A549 (cell line): ENCODE data around the gene PEX3. TPM values are rescaled to one million over a fixed set of nuclear protein-coding genes. Genes with fewer than 3 reads are reported as not detected.

ENCODE experiments used
- ATAC-seq, 2 experiments: fragments of 200-7000 bp in 1 of 2; fragments of >200 bp in 1 of 2; cut with Nextera tagmentation in 1 of 2; cut with Tn5 transposase in 1 of 2; 3 replicates each; pipeline versions ENCODE4 v1.8.0 to v1.9.1; 2018 to 2020; ENCODE audit warnings: mild to moderate bottlenecking in 1 of 2, moderate library complexity in 1 of 2
- CTCF ChIA-PET: fragments of 300-600 bp; sonication (Branson Sonifier 250); formaldehyde crosslinking; extraction: SDS; loops from one replicate; lab custom pipeline; 2021; ENCODE audit warnings: antibody characterized with exemption, inconsistent platforms; lab: Yijun Ruan, JAX
- POLR2A ChIA-PET: fragments of 350-600 bp; formaldehyde crosslinking; extraction: SDS; loops from one replicate; lab custom pipeline; 2021; ENCODE audit warnings: antibody characterized with exemption, inconsistent platforms; lab: Yijun Ruan, JAX
- DNase-seq, 2 experiments: peaks; one replicate each; pipeline versions ENCODE4 v3.0.0 to v3.0.0-alpha.2; 2011 to 2016; ENCODE audit warnings: low read depth in 1 of 2, low spot score in 1 of 2
- FAIRE-seq: peaks from 2 replicates; lab custom pipeline; 2011; peaks lifted over from hg19 to GRCh38; lab: Jason Lieb, UNC
- H3K27ac ChIP-seq, 2 experiments: fragments of >200 bp; sonication (Bioruptor Twin); formaldehyde crosslinking; 3 replicates each; pipeline ENCODE4 v1.5.1; 2016 to 2017
- H3K4me1 ChIP-seq: fragments of >200 bp; sonication (Bioruptor Twin); formaldehyde crosslinking; 3 replicates; pipeline ENCODE4 v1.6.1; 2016
- H3K4me2 ChIP-seq: fragments of >200 bp; sonication (Bioruptor Twin); formaldehyde crosslinking; 3 replicates; pipeline ENCODE4 v1.6.1; 2016
- H3K4me3 ChIP-seq: fragments of >200 bp; sonication (Bioruptor Twin); formaldehyde crosslinking; 3 replicates; pipeline ENCODE4 v1.5.1; 2016
- H3K9me3 ChIP-seq: fragments of >200 bp; sonication (Bioruptor Twin); formaldehyde crosslinking; 3 replicates; pipeline ENCODE4 v1.6.1; 2016
- BHLHE40 ChIP-seq: IDR thresholded peaks from 2 replicates; pipeline ENCODE4 v1.6.1; 2012; ENCODE audit warnings: low read depth, low read length, inconsistent platforms
- CEBPB ChIP-seq, 2 experiments: fragments of >200 bp in 1 of 2; sonication (Bioruptor Twin) in 1 of 2; formaldehyde crosslinking in 1 of 2; IDR thresholded peaks; 2 replicates each; pipeline ENCODE4 v1.6.1; 2012 to 2016
- CHD4 ChIP-seq: fragments of 200-600 bp; sonication (generic); IDR thresholded peaks from 2 replicates; pipeline ENCODE4 v1.6.1; 2016; ENCODE audit warnings: antibody characterized with exemption, mild to moderate bottlenecking, borderline replicate concordance
- E2F6 ChIP-seq: IDR thresholded peaks from 2 replicates; pipeline ENCODE4 v1.6.1; 2012; ENCODE audit warnings: low read depth, borderline replicate concordance
- EHF ChIP-seq: fragments of 250-450 bp; sonication (Bioruptor Pico); IDR thresholded peaks from 2 replicates; pipeline ENCODE4 v1.5.0; 2020; ENCODE audit warnings: mild to moderate bottlenecking
- EP300 ChIP-seq, 2 experiments: fragments of >200 bp; sonication (Bioruptor Twin); formaldehyde crosslinking; IDR thresholded peaks; 2 replicates in 1 of 2; 3 replicates in 1 of 2; pipeline ENCODE4 v1.6.1; 2016 to 2017
- ESRRA ChIP-seq: fragments of 150-350 bp; IDR thresholded peaks from 2 replicates; pipeline ENCODE4 v1.6.1; 2014; ENCODE audit warnings: mild to moderate bottlenecking, low read length, borderline replicate concordance
- FOSB ChIP-seq: fragments of 250-450 bp; sonication (Bioruptor Pico); IDR thresholded peaks from 2 replicates; pipeline ENCODE4 v1.5.0; 2020; ENCODE audit warnings: mild to moderate bottlenecking, moderate library complexity
- FOSL2 ChIP-seq, 2 experiments: fragments of 450-650 bp in 1 of 2; fragments of >200 bp in 1 of 2; sonication (Bioruptor Twin) in 1 of 2; formaldehyde crosslinking; IDR thresholded peaks; 2 replicates each; pipeline versions ENCODE4 v1.5.0 to v1.6.1; 2016 to 2020; ENCODE audit warnings: mild to moderate bottlenecking in 1 of 2, moderate library complexity in 1 of 2
- HDAC2 ChIP-seq: fragments of 200-600 bp; sonication (generic); IDR thresholded peaks from 2 replicates; pipeline ENCODE4 v1.6.1; 2016
- HOXB13 ChIP-seq: fragments of 250-450 bp; sonication (Bioruptor Pico); IDR thresholded peaks from 2 replicates; pipeline ENCODE4 v1.5.0; 2020; ENCODE audit warnings: low read depth, mild to moderate bottlenecking, moderate library complexity
- KDM1A ChIP-seq: fragments of 200-600 bp; sonication (generic); IDR thresholded peaks from 2 replicates; pipeline ENCODE4 v1.6.1; 2016; ENCODE audit warnings: low read depth, mild to moderate bottlenecking
- MYC ChIP-seq: IDR thresholded peaks from 2 replicates; pipeline ENCODE4 v1.6.1; 2012; ENCODE audit warnings: mild to moderate bottlenecking, inconsistent platforms, low read length, improper control_type of control experiment, borderline replicate concordance
- NFE2L2 ChIP-seq: fragments of 150-350 bp; conservative IDR thresholded peaks from 2 replicates; pipeline ENCODE4 v1.6.1; 2014; ENCODE audit warnings: low read length
- PBX3 ChIP-seq: IDR thresholded peaks from 2 replicates; pipeline ENCODE4 v1.6.1; 2012
- RARB ChIP-seq: fragments of 250-450 bp; sonication (Bioruptor Pico); IDR thresholded peaks from 2 replicates; pipeline ENCODE4 v1.8.0; 2021; ENCODE audit warnings: mild to moderate bottlenecking, moderate library complexity
- SMC3 ChIP-seq: fragments of >200 bp; sonication (Bioruptor Twin); formaldehyde crosslinking; IDR thresholded peaks from 3 replicates; pipeline ENCODE4 v1.6.1; 2018; ENCODE audit warnings: inconsistent platforms
- TP53 ChIP-seq: fragments of 250-450 bp; sonication (Bioruptor Pico); IDR thresholded peaks from 2 replicates; pipeline ENCODE4 v1.5.0; 2021; ENCODE audit warnings: mild to moderate bottlenecking, moderate library complexity
- ZC3H11A ChIP-seq: fragments of 450-650 bp; IDR thresholded peaks from 2 replicates; pipeline ENCODE4 v1.6.1; 2014; ENCODE audit warnings: antibody characterized with exemption, mild to moderate bottlenecking
- WGBS: methylation state at CpG from one replicate; pipeline ENCODE4 v1.1.6; 2017; ENCODE audit errors: missing lambda C conversion rate; 5-methylcytosine and 5-hydroxymethylcytosine counted together
- polyA plus RNA-seq, 4 experiments: library from polyadenylated mRNA; depleted of rRNA in 3 of 4; stranded (reverse); fragments of >200 nt; fragmentation: RNase III in 1 of 4; extraction: RNeasy Plus Mini Kit Qiagen cat#74134 plus additional on column Dnase treatment in 1 of 4; gene quantifications; 2 replicates in 3 of 4; 3 replicates in 1 of 4; pipeline ENCODE4 v1.2.3, GENCODE V29; 2011 to 2017
- TF ChIP-seq, protein P1 (sequence below): fragments of 250-450 bp; sonication (Bioruptor Pico); IDR thresholded peaks from 2 replicates; pipeline ENCODE4 v1.5.0; 2020; ENCODE audit warnings: low read depth, mild to moderate bottlenecking, moderate library complexity
- TF ChIP-seq, protein P2 (sequence below): fragments of >200 bp; sonication (Bioruptor Twin); formaldehyde crosslinking; IDR thresholded peaks from 3 replicates; pipeline ENCODE4 v1.5.1; 2016

PEX3 gene
- polyA plus RNA-seq, 2 of the 4 experiments (the other 2 are of a cell fraction), result 15.1 to 25.9 TPM

GRCh38 chr6:143505111-143505510 is 54.5 kb downstream of the PEX3 start:
- no peak overlapping the region for H3K4me3 ChIP-seq
- ATAC-seq (no peak), DNase-seq (no peak), FAIRE-seq (no peak)
- H3K4me1 ChIP-seq, result peaks cover 7% of the 10 kb centered on the region; the same call in 2 of the 3 replicates
- no peaks in the 10 kb centered on the region for H3K9me3 ChIP-seq
- POLR2A ChIA-PET, result interaction anchor here (0.7 kb wide), 1 partner anchor 560 kb away, joined by 3 read pairs; no protein-coding TSS in a partner anchor
- H3K4me2 ChIP-seq, result no peak overlapping the region
- no peak for TF ChIP-seq FOSB (CRISPR knock-in tag)
- TF ChIP-seq ZC3H11A, result no peak
- TF ChIP-seq KDM1A, result no peak
- no peak for TF ChIP-seq EHF (CRISPR knock-in tag)
- TF ChIP-seq SMC3, result no peak
- TF ChIP-seq FOSL2 (IDR thresholded peaks at IDR 0.05), result no peak
- TF ChIP-seq FOSL2 (CRISPR knock-in tag; IDR thresholded peaks at IDR 0.05), result peak; percentile 18; the same call in 1 of the 2 replicates
- CTCF ChIA-PET, result interaction anchor here (1.3 kb wide), 1 partner anchor 17 kb away, joined by 3 read pairs; no protein-coding TSS in a partner anchor
- no peak overlapping the region for H3K27ac ChIP-seq
- WGBS, result 65% methylated on average over 5 of the region's 5 CpGs

DNA sequence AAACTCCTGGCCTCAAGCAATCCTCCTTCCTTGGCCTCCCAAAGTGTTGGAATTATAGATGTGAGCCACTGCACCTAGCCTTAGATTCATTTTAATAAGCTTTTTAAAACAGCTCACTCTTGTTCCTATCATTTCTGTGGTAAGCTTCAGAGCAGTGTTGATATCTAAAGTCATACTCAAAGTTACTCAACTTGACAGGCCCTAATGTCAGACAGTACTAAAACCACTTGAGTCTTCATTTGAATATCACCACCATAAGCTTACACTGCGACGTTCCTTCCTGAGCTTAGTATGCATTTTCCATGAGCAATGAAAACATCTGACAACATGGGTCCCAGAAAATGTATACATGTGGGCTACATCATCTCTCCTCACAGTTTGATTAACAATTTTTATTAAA is 54.9 kb downstream of the PEX3 start:
- WGBS, result 97% methylated on average over 2 of the region's 2 CpGs
- ChIA-PET POLR2A (interaction anchor here (0.7 kb wide), 1 partner anchor 560 kb away, joined by 3 read pairs; no protein-coding TSS in a partner anchor), CTCF (interaction anchor here (1.3 kb wide), 1 partner anchor 17 kb away, joined by 3 read pairs; no protein-coding TSS in a partner anchor)
- no peaks in the 10 kb centered on the region for H3K9me3 ChIP-seq
- DNase-seq, result no peak
- H3K4me1 ChIP-seq, result peaks cover 10% of the 10 kb centered on the region; the same call in 2 of the 3 replicates
- H3K4me3 ChIP-seq, result no peak overlapping the region
- no peak for FAIRE-seq
- H3K27ac ChIP-seq, result no peak overlapping the region
- TF ChIP-seq NFE2L2 (no peak), MYC (no peak), HOXB13 (no peak)
- TF ChIP-seq, protein P1, sequence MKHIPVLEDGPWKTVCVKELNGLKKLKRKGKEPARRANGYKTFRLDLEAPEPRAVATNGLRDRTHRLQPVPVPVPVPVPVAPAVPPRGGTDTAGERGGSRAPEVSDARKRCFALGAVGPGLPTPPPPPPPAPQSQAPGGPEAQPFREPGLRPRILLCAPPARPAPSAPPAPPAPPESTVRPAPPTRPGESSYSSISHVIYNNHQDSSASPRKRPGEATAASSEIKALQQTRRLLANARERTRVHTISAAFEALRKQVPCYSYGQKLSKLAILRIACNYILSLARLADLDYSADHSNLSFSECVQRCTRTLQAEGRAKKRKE, result no peak
- no peak overlapping the region for H3K4me2 ChIP-seq
- ATAC-seq, result no peak

DNA sequence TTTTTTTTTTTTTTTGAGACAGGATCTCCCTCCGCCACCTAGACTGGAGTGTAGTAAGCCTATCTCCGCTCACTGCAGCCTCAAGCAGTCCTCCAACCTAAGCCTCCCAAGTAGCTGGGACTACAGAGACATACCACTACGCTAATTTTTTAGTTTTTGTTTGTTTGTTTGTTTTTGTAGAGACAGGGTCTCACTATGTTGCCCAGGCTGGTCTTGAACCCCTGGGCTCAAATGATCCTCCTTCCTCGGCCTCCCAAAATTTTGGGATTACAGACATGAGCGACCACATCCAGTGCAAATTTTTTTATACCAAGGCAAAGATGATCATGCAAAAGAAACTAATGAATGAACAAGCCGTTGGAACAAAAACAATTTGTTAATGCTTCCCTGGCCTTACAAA is 55.6 kb downstream of the PEX3 start:
- CTCF ChIA-PET, result no interaction called here
- Histone ChIP-seq H3K4me2 (no peak overlapping the region), H3K4me1 (peaks cover 10% of the 10 kb centered on the region; the same call in 2 of the 3 replicates), H3K27ac (no peak overlapping the region), H3K4me3 (no peak overlapping the region), H3K9me3 (no peaks in the 10 kb centered on the region)
- ATAC-seq, result no peak
- TF ChIP-seq E2F6 (no peak), PBX3 (no peak), CEBPB (IDR thresholded peaks at IDR 0.05) (no peak), KDM1A (no peak), ESRRA (no peak), ZC3H11A (no peak), RARB (CRISPR knock-in tag) (no peak), NFE2L2 (no peak), TP53 (no peak), HDAC2 (no peak), EP300 (IDR thresholded peaks at IDR 0.05) (no peak), CHD4 (no peak), BHLHE40 (no peak)
- TF ChIP-seq, protein P2, sequence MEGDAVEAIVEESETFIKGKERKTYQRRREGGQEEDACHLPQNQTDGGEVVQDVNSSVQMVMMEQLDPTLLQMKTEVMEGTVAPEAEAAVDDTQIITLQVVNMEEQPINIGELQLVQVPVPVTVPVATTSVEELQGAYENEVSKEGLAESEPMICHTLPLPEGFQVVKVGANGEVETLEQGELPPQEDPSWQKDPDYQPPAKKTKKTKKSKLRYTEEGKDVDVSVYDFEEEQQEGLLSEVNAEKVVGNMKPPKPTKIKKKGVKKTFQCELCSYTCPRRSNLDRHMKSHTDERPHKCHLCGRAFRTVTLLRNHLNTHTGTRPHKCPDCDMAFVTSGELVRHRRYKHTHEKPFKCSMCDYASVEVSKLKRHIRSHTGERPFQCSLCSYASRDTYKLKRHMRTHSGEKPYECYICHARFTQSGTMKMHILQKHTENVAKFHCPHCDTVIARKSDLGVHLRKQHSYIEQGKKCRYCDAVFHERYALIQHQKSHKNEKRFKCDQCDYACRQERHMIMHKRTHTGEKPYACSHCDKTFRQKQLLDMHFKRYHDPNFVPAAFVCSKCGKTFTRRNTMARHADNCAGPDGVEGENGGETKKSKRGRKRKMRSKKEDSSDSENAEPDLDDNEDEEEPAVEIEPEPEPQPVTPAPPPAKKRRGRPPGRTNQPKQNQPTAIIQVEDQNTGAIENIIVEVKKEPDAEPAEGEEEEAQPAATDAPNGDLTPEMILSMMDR, result no peak
- TF ChIP-seq, protein P1, result no peak
- WGBS, result 96% methylated on average over 6 of the region's 6 CpGs
- DNase-seq, result no peak
- POLR2A ChIA-PET, result no interaction called here
- FAIRE-seq, result no peak
